Stimulated activated CD8-positive, alpha-beta memory T cell treated with anti-CD3 and anti-CD28 coated beads, Interleukin-12 subunit alpha, Interleukin-12 subunit beta, amount 100 ng/mL, for 24 hours (primary cell): ENCODE results near the gene TSPAN2.

ENCODE experiments used
- DNase-seq: peaks from one replicate; pipeline ENCODE4 v3.0.0-alpha.2; 2020; ENCODE audit errors: extremely low read depth

Gene TSPAN2

GRCh38 chr1:115074839-115075534 lies 14.3 kb downstream of the TSPAN2 start:
- DNase-seq: no peak

- DNase-seq: no peak
Measured at GRCh38 chr1:115073298-115074087, 15.8 kb downstream of the TSPAN2 start.

DNA sequence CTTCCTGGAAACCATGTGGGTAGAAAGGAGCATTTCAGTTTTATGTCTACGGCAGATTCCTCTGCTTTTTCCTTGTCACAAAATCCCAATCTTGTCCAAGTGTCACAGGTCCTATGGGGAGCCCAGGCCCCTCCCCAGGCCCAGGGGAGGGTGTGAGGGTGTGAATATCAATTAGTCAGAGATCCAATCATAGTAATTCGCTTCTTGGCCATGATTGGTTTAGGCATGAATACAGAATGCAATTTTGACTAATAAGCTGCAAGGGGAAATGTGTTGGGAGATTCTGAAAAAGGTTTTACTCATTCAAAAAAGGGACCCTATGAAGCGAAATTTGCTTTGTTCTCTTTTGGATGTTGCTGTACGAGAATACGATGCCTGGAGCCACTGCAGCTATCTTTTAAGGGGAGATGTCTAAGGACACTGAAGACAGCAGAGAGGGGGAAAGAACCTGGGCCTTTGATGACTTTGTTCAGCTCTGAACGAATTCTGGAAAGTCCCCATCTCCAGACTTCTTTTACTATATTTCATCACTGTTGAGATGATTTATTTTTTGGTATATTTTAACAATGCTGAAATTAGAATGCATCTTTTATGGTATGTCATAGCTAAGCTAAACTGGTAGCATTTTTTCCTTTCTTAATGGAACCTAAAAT lies 18.2 kb downstream of the TSPAN2 start:
- DNase-seq: no peak

- no peak for DNase-seq
Measured at GRCh38 chr1:115069659-115070308, 19.5 kb downstream of the TSPAN2 start.

DNA sequence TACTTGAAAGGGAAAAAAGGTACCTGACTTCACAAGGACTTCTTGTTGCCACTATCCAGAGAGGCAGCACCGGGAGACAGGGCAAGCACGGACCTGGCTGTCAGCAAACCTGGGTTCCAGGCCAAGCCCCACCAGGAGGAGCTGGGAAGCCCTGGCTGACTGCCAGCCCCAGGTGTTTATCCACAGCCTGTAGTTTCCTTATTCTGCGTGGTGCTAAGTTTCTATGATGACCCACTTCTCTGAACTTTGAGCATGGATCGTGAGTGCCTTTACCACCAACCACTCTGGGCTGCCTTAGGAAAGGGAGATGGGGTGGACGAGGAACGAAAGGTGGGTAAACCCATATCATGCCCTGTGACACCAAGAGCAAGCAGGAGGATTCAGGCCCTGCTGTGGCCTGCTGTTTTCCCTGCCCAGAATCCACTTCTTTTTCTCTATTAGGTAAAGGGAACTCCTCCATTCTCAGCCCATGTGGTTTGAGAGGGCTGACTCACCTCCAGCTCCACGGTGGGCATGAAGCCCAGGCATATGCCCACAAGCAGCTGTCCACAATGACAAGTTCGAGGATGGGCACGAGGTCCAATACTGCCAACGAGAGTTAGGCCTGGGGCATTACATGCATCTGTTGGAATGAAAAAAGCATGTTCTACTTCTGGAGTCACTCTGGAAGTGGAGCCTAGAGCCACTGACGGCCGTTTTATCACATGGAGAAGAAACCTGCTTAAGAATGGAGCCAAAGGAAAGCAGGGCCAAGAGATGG lies 20.3 kb downstream of the TSPAN2 start:
- DNase-seq: no peak

GRCh38 chr1:115067161-115067859 lies 22.0 kb downstream of the TSPAN2 start:
- DNase-seq: no peak

DNA sequence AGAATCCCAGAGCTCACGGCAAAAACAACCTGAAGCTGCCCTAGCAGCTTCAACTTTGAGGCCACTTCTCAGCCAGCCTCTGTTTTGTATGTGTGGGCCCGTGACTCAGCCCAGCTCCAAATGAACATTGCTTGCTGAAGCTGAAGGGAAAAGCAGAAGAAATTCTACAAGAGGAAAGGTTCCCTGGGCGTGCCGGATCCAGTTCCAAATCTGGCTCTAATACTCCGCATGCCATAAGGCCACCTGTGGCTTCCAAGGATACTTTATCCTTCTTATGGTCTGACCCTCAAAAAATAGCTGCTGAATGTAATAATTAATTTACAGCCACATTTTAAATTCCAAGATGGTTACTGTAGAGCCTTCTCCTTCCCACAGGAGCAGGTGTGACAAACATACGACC lies 24.3 kb downstream of the TSPAN2 start:
- DNase-seq: no peak

GRCh38 chr1:115064461-115064860 lies 24.8 kb downstream of the TSPAN2 start:
- no peak for DNase-seq

DNA sequence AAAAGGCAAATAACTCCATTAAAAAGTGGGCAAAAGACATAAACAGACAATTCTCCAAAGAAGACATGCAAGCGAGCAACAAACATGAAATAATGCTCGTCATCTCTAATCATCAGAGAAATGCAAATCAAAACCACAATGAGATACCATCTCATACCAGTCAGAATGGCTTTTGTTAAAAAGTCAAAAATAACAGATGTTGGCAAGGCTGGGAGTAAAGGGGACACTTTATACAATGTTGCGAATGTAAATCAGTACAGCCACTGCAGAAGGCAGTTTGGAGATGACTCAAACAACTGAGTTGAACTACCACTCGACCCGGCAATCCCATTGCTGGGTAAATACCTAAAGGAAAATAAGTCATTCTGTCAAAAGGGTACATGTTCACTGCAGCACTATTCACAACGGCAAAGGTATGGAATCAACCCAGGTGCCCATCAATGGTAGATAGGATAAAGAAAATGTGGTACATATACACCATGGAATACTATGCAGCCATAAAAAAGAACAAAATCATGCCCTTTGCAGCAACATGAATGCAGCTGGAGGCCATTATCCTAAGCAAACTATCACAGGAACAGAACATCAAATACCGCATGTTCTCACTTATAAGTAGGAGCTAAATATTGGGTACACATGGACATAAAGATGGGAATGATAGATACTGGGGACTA lies 25.9 kb downstream of the TSPAN2 start:
- no peak for DNase-seq

DNA sequence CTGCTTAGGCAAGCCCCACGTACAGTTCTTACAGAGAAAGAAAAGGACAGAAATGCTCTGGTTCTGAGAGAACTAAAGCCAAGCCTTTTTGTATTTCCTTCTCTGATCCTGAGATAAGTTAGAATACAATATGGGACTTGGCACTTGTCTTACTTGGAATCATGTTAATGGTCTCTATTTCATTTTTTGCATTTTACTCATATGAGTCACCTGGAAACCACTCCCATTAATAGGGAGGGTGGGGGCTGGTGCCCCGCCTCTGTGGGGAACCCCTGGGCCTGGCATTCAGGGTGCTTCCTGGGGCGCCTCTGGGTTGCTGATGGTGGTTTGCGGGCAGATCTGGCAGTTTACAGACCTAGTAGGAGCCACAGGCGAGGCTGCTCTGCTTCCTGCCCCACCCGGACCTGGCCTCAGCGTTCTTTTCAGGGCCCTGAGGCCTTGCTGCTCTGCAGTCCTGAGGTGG lies 26.7 kb downstream of the TSPAN2 start:
- DNase-seq: peak; percentile 73

- no peak for DNase-seq
Measured at GRCh38 chr1:115060501-115060900, 28.8 kb downstream of the TSPAN2 start.

GRCh38 chr1:115059316-115059715 lies 30.0 kb downstream of the TSPAN2 start:
- DNase-seq: no peak

DNA sequence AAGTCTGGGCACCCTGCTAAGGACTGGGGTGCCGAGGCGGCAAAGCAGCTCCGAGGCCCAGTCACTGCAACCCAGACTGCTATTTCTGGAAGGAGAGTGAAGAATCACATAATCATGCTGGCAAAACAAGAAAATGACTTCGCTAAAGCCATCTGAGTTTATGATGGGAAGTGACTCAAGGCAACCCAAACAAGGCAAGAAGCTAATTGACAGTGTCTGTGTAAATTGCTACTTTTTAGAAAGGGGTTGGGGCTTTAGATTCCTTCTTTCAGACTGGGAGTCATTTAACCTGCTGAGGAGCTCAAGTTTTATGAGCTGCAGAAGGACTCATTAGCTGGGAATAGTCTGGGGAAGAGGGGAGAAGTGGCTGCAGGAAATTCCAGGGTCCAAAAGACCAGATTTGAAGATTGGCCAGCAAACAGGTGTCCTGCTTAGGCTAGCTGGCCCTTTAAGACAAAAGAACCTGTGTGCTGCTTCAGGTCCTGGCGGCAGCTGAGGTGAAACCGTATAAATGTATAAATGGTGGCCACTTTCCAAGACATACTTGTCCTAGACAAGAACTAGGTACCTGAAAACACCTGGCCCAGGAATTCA lies 31.5 kb downstream of the TSPAN2 start:
- no peak for DNase-seq

DNA sequence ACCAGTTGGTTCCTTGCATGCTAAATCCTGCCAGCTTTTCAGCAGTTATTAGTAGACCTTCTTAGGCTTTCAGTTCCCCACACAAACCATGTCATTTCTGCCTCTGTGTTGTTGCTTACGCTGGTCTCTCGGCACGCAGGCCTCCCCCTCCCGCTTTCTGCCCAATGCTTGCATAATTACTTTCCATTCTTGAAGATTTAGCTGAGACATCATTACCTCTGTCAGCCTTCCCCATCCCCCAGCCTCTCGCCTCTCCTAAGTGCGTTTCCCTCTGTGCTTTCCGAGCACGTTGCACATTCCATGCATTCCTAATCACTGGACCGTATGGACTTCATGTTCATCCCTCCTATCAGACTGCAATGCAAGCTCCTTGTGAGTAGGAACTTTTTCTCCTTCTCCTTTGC lies 32.9 kb downstream of the TSPAN2 start:
- DNase-seq: no peak

GRCh38 chr1:115052454-115053083 lies 36.7 kb downstream of the TSPAN2 start:
- DNase-seq: no peak

GRCh38 chr1:115051850-115052249 lies 37.5 kb downstream of the TSPAN2 start:
- DNase-seq: no peak

GRCh38 chr1:115046751-115047150 lies 42.6 kb downstream of the TSPAN2 start:
- DNase-seq: no peak

DNA sequence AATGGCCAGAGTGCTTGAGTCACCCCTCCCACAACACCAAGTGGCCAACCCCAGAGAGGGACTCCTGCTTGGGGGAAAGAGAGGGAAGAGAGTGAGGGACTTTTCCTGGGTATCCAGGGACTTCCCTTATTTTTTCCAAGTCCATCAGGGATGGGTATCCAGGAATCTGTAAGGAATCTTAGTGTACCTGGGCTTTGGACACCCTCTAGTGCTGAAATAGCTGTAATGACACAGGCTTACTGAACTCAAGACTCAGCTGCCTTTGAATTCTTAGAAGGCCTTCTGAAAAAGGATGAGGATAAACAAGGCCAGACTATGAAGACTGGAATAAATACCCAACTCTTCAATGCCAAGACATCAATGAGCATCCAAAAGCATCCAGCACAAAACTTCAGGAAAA lies 47.6 kb downstream of the TSPAN2 start:
- no peak for DNase-seq

DNA sequence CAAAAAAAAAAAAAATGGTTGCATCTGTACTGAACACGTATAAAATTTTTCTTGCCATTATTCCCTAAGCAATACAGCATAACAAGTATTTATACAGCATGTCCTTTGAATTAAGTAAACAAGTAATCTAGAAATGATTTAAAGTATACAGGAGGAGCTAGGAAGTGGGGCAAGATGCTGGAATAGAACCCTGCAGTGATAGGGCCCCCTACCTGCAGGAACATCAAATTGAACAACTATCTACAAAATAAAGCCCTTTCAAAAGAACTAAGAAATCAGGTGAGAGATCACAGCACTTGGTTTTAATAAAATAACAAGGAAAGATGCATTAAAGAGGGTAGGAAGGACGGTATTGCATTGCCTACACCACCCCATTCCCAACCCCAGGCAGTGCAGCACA lies 48.8 kb downstream of the TSPAN2 start:
- DNase-seq: no peak
